ENCODE measurements around the gene ADAMTS9. TPM values are rescaled to one million over a fixed set of nuclear protein-coding genes. Genes with fewer than 3 reads are reported as not detected.

The ADAMTS9 gene
- total RNA-seq, 1 experiment from 2014 or later, result 1.2 TPM

- Histone ChIP-seq H3K4me1 (replicated peaks; ENCODE audit: insufficient read depth) (no peaks in the 10 kb centered on the region), H3K9me3 (ENCODE audit: insufficient read depth, low read depth) (no peaks in the 10 kb centered on the region), H4K20me1 (ENCODE audit: insufficient read depth) (no peaks in the 10 kb centered on the region), H3K27me3 (ENCODE audit: insufficient read depth, low read depth) (no peaks in the 10 kb centered on the region), H3K27ac (no peak overlapping the region), H2AFZ (no peak overlapping the region), H3K4me3 (no peak overlapping the region), H3K79me2 (ENCODE audit: low read depth) (no peaks in the 10 kb centered on the region), H3K9me2 (ENCODE audit: insufficient read depth) (no peaks in the 10 kb centered on the region), H3F3A (ENCODE audit: insufficient read depth, low read depth) (no peaks in the 10 kb centered on the region), H3K4me2 (no peak overlapping the region), H3K36me3 (ENCODE audit: low read depth) (no peaks in the 10 kb centered on the region)
- CTCF ChIA-PET, result no interaction called here
- TF ChIP-seq EZH2 (IDR thresholded peaks at IDR 0.05; ENCODE audit: low read depth) (no peak), CTCF (conservative IDR thresholded peaks at IDR 0.05) (no peak)
- POLR2A ChIA-PET (ENCODE audit: unreplicated experiment), result no interaction called here
- intact Hi-C loops (cut with micrococcal nuclease; ENCODE audit: unreplicated experiment), result no loop called here
- no peak for DNase-seq
- no TSS peak for BruUV-seq (replicated peaks)
These were observed 14.6 kb downstream of the ADAMTS9 start for GRCh38 chr3:64673159-64673715.

- Histone ChIP-seq H3F3A (ENCODE audit: insufficient read depth, low read depth) (peaks cover 5% of the 10 kb centered on the region), H3K9me3 (ENCODE audit: insufficient read depth, low read depth) (no peaks in the 10 kb centered on the region), H3K4me1 (replicated peaks; ENCODE audit: insufficient read depth) (peaks cover 23% of the 10 kb centered on the region), H3K4me3 (no peak overlapping the region), H4K20me1 (ENCODE audit: insufficient read depth) (no peaks in the 10 kb centered on the region), H3K27me3 (ENCODE audit: insufficient read depth, low read depth) (no peaks in the 10 kb centered on the region), H3K36me3 (ENCODE audit: low read depth) (no peaks in the 10 kb centered on the region), H3K4me2 (no peak overlapping the region), H3K27ac (no peak overlapping the region), H3K79me2 (ENCODE audit: low read depth) (no peaks in the 10 kb centered on the region), H2AFZ (no peak overlapping the region), H3K9me2 (ENCODE audit: insufficient read depth) (no peaks in the 10 kb centered on the region)
- no peak for TF ChIP-seq CTCF (conservative IDR thresholded peaks at IDR 0.05)
- no peak for TF ChIP-seq EZH2 (IDR thresholded peaks at IDR 0.05; ENCODE audit: low read depth)
- no TSS peak for BruUV-seq (replicated peaks)
- POLR2A ChIA-PET (ENCODE audit: unreplicated experiment), result no interaction called here
- CTCF ChIA-PET, result no interaction called here
- intact Hi-C loops (cut with micrococcal nuclease; ENCODE audit: unreplicated experiment), result no loop called here
- DNase-seq, result no peak
These were observed 19.0 kb downstream of the ADAMTS9 start for GRCh38 chr3:64668582-64669510.

- Histone ChIP-seq H2AFZ (no peak overlapping the region), H3K27me3 (ENCODE audit: insufficient read depth, low read depth) (no peaks in the 10 kb centered on the region), H3K4me2 (no peak overlapping the region), H3K4me3 (no peak overlapping the region), H3K27ac (no peak overlapping the region), H3K36me3 (ENCODE audit: low read depth) (no peaks in the 10 kb centered on the region), H4K20me1 (ENCODE audit: insufficient read depth) (no peaks in the 10 kb centered on the region), H3F3A (ENCODE audit: insufficient read depth, low read depth) (peaks cover 5% of the 10 kb centered on the region), H3K9me3 (ENCODE audit: insufficient read depth, low read depth) (no peaks in the 10 kb centered on the region), H3K4me1 (replicated peaks; ENCODE audit: insufficient read depth) (peaks cover 23% of the 10 kb centered on the region), H3K79me2 (ENCODE audit: low read depth) (no peaks in the 10 kb centered on the region), H3K9me2 (ENCODE audit: insufficient read depth) (no peaks in the 10 kb centered on the region)
- ChIA-PET POLR2A (ENCODE audit: unreplicated experiment) (no interaction called here), CTCF (no interaction called here)
- no TSS peak for BruUV-seq (replicated peaks)
- TF ChIP-seq EZH2 (IDR thresholded peaks at IDR 0.05; ENCODE audit: low read depth) (no peak), CTCF (conservative IDR thresholded peaks at IDR 0.05) (no peak)
- intact Hi-C loops (cut with micrococcal nuclease; ENCODE audit: unreplicated experiment), result no loop called here
- DNase-seq, result no peak
These were observed 19.8 kb downstream of the ADAMTS9 start for GRCh38 chr3:64667887-64668581.

Data from PC-9 (cell line).